ENCODE data around the gene GRID2.

DNA sequence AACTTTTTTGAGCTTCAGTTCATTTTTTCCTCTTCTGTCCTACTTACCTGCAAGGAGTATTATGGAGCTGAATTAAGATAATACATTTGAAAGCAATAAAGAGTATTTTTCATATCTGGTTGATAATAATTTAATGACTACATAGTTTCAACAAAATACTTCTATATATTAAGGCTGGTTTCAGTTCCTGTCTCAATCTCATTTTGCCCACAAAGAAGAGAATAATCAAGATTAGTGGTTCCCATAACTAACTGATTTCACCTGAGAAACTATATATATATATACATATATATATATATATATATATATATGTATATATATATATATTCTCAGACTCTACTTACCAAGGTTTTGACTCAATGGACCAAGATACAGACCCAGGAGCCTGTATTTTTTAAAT lies 1437.1 kb downstream of the GRID2 start:
- TF ChIP-seq, protein P1, sequence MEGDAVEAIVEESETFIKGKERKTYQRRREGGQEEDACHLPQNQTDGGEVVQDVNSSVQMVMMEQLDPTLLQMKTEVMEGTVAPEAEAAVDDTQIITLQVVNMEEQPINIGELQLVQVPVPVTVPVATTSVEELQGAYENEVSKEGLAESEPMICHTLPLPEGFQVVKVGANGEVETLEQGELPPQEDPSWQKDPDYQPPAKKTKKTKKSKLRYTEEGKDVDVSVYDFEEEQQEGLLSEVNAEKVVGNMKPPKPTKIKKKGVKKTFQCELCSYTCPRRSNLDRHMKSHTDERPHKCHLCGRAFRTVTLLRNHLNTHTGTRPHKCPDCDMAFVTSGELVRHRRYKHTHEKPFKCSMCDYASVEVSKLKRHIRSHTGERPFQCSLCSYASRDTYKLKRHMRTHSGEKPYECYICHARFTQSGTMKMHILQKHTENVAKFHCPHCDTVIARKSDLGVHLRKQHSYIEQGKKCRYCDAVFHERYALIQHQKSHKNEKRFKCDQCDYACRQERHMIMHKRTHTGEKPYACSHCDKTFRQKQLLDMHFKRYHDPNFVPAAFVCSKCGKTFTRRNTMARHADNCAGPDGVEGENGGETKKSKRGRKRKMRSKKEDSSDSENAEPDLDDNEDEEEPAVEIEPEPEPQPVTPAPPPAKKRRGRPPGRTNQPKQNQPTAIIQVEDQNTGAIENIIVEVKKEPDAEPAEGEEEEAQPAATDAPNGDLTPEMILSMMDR (conservative IDR thresholded peaks at IDR 0.05; ENCODE audit: low read depth, low read length): no peak
- no peak for TF ChIP-seq FOS (IDR thresholded peaks at IDR 0.05; ENCODE audit: low read depth, low read length)
- TF ChIP-seq, protein P2, sequence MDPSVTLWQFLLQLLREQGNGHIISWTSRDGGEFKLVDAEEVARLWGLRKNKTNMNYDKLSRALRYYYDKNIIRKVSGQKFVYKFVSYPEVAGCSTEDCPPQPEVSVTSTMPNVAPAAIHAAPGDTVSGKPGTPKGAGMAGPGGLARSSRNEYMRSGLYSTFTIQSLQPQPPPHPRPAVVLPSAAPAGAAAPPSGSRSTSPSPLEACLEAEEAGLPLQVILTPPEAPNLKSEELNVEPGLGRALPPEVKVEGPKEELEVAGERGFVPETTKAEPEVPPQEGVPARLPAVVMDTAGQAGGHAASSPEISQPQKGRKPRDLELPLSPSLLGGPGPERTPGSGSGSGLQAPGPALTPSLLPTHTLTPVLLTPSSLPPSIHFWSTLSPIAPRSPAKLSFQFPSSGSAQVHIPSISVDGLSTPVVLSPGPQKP (IDR thresholded peaks at IDR 0.05; ENCODE audit: borderline replicate concordance, low read depth, low read length): no peak
- TF ChIP-seq POLR2A (IDR thresholded peaks at IDR 0.05; ENCODE audit: low read depth, low read length): no peak
- no peak for TF ChIP-seq MAZ (IDR thresholded peaks at IDR 0.05; ENCODE audit: borderline replicate concordance, low read depth, low read length)
- TF ChIP-seq SMC3 (IDR thresholded peaks at IDR 0.05; ENCODE audit: low read depth, low read length): no peak
- no peak for TF ChIP-seq MXI1 (IDR thresholded peaks at IDR 0.05; ENCODE audit: borderline replicate concordance, low read depth, low read length)
- no peak for TF ChIP-seq CEBPB (IDR thresholded peaks at IDR 0.05; ENCODE audit: low read depth, low read length)
